ENCODE measurements around the gene PTPRA. TPM values are rescaled to one million over a fixed set of nuclear protein-coding genes. Genes with fewer than 3 reads are reported as not detected.

Gene PTPRA
- total RNA-seq, 2 donors from 2014 or later: 52.4 to 58.7 TPM

DNA sequence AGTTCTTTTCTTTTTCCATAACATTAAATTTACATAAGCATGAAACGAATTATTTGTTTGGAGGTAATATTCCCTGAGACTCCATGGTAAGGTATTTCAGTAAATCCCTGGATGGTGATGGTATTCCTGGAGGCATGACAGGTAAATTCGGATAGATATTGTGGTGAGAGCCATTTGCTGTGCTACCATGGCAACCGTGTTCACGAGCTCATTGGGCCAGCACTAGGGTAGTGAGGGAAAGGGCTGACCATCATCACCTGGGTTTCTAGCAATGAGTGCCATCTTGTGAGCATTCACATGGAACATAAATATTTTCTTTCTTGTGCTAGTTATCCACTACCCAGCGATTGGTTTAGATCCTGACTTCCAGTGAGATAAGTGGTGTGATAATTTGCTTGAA lies 118.3 kb downstream of the PTPRA start:
- H3K27ac Mint-ChIP-seq: no peak overlapping the region
- H3K36me3 Mint-ChIP-seq (ENCODE audit: low read depth): peaks cover 48% of the 10 kb centered on the region
- H3K27me3 Mint-ChIP-seq (ENCODE audit: insufficient read depth): no peaks in the 10 kb centered on the region
- Histone ChIP-seq H3K4me3 (ENCODE audit: low read length) (no peak overlapping the region), H3K27me3 (ENCODE audit: control insufficient read depth, insufficient read depth, low read length, poor library complexity, severe bottlenecking) (no peaks in the 10 kb centered on the region), H3K36me3 (ENCODE audit: control insufficient read depth, insufficient read depth, low read length) (peaks cover 78% of the 10 kb centered on the region), H3K9me3 (ENCODE audit: control insufficient read depth, low read length) (no peaks in the 10 kb centered on the region), H3K4me1 (ENCODE audit: control insufficient read depth, insufficient read depth, low read length) (no peaks in the 10 kb centered on the region), H3K9ac (ENCODE audit: extremely low read depth, low read length, poor library complexity, severe bottlenecking) (no peak overlapping the region), H3K27ac (ENCODE audit: low read depth, low read length) (no peak overlapping the region)
- TF ChIP-seq, protein P1, sequence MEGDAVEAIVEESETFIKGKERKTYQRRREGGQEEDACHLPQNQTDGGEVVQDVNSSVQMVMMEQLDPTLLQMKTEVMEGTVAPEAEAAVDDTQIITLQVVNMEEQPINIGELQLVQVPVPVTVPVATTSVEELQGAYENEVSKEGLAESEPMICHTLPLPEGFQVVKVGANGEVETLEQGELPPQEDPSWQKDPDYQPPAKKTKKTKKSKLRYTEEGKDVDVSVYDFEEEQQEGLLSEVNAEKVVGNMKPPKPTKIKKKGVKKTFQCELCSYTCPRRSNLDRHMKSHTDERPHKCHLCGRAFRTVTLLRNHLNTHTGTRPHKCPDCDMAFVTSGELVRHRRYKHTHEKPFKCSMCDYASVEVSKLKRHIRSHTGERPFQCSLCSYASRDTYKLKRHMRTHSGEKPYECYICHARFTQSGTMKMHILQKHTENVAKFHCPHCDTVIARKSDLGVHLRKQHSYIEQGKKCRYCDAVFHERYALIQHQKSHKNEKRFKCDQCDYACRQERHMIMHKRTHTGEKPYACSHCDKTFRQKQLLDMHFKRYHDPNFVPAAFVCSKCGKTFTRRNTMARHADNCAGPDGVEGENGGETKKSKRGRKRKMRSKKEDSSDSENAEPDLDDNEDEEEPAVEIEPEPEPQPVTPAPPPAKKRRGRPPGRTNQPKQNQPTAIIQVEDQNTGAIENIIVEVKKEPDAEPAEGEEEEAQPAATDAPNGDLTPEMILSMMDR (conservative IDR thresholded peaks at IDR 0.05): no peak
- no peak for DNase-seq
- no peak overlapping the region for H3K4me3 Mint-ChIP-seq
- peaks cover 8% of the 10 kb centered on the region for H3K4me1 Mint-ChIP-seq
- H3K9me3 Mint-ChIP-seq: no peaks in the 10 kb centered on the region
- WGBS, 2 experiments (ENCODE audit: insufficient coverage in 1 of 2, insufficient read length in 1 of 2): 86 to 92% methylated on average over 4 of the region's 5 CpGs

DNA sequence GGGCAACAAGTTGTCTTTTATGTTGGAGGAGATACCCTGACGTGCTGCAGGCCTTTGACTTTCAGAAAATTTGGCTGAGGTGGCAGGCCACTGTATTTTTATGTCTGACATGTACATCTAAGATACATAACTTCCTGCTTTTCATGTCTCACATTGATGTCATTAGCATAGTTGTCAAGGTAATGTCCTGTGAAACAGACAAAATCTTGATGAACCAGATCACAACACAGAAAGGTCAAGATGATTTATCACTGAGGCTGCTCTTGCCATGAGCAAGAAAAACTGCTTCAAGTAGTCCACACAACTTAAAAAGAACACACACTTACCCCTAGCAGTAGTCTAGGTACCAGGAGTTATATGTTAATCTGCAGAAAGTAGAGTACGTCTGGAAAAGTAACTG lies 120.0 kb downstream of the PTPRA start:
- Histone ChIP-seq H3K27ac (ENCODE audit: low read depth, low read length) (no peak overlapping the region), H3K27me3 (ENCODE audit: control insufficient read depth, insufficient read depth, low read length, poor library complexity, severe bottlenecking) (no peaks in the 10 kb centered on the region), H3K4me1 (ENCODE audit: control insufficient read depth, insufficient read depth, low read length) (no peaks in the 10 kb centered on the region), H3K9ac (ENCODE audit: extremely low read depth, low read length, poor library complexity, severe bottlenecking) (no peak overlapping the region), H3K36me3 (ENCODE audit: control insufficient read depth, insufficient read depth, low read length) (peaks cover 64% of the 10 kb centered on the region), H3K9me3 (ENCODE audit: control insufficient read depth, low read length) (no peaks in the 10 kb centered on the region), H3K4me3 (ENCODE audit: low read length) (no peak overlapping the region)
- Mint-ChIP-seq H3K9me3 (no peaks in the 10 kb centered on the region), H3K4me1 (no peaks in the 10 kb centered on the region), H3K36me3 (ENCODE audit: low read depth) (peaks cover 43% of the 10 kb centered on the region), H3K27me3 (ENCODE audit: insufficient read depth) (no peaks in the 10 kb centered on the region), H3K27ac (no peak overlapping the region), H3K4me3 (no peak overlapping the region)
- WGBS, 2 experiments (ENCODE audit: insufficient coverage in 1 of 2, insufficient read length in 1 of 2): 86 to 100% methylated on average over 1 to 2 of the region's 2 CpGs
- TF ChIP-seq, protein P1 (conservative IDR thresholded peaks at IDR 0.05): no peak
- DNase-seq: no peak

DNA sequence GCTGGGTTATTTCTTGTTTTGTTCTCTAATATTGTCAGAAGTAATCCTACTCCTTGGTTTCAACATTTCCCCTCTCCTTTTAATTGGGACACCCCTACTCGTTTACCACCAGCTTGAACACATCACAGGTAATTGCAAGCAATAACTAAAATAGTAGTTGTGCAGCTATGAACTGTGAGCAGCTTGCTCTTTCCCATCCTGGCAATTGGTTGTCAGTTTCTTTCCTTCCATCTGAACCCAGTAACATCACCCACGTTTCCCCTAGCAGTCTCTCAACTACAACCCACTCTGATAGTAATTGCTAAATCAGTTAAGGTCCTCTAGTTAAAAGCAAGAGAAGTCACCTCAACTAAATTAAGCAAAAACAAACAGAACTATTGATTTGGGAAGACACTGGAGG lies 122.5 kb downstream of the PTPRA start:
- DNase-seq: no peak
- peaks cover 32% of the 10 kb centered on the region for H3K36me3 Mint-ChIP-seq (ENCODE audit: low read depth)
- H3K9me3 Mint-ChIP-seq: no peaks in the 10 kb centered on the region
- Histone ChIP-seq H3K27ac (ENCODE audit: low read depth, low read length) (no peak overlapping the region), H3K9me3 (ENCODE audit: control insufficient read depth, low read length) (no peaks in the 10 kb centered on the region), H3K4me3 (ENCODE audit: low read length) (no peak overlapping the region), H3K4me1 (ENCODE audit: control insufficient read depth, insufficient read depth, low read length) (no peaks in the 10 kb centered on the region), H3K27me3 (ENCODE audit: control insufficient read depth, insufficient read depth, low read length, poor library complexity, severe bottlenecking) (no peaks in the 10 kb centered on the region), H3K9ac (ENCODE audit: extremely low read depth, low read length, poor library complexity, severe bottlenecking) (no peak overlapping the region), H3K36me3 (ENCODE audit: control insufficient read depth, insufficient read depth, low read length) (peaks cover 50% of the 10 kb centered on the region)
- no peaks in the 10 kb centered on the region for H3K27me3 Mint-ChIP-seq (ENCODE audit: insufficient read depth)
- H3K4me1 Mint-ChIP-seq: no peaks in the 10 kb centered on the region
- H3K27ac Mint-ChIP-seq: no peak overlapping the region
- TF ChIP-seq, protein P1 (conservative IDR thresholded peaks at IDR 0.05): no peak
- 95 to 100% methylated on average over 1 to 2 of the region's 2 CpGs for WGBS, 2 experiments (ENCODE audit: insufficient coverage in 1 of 2, insufficient read length in 1 of 2)
- no peak overlapping the region for H3K4me3 Mint-ChIP-seq

All from endodermal cell (in vitro differentiated cells).